ENCODE results near the gene LKAAEAR1. TPM values are rescaled to one million over a fixed set of nuclear protein-coding genes. Genes with fewer than 3 reads are reported as not detected.

LKAAEAR1 gene
- total and polyA plus RNA-seq, 2 experiments from 2014 or later, result 1.2 TPM; not detected in 1

GRCh38 chr20:64037498-64038213, 46.5 kb downstream of the LKAAEAR1 start:
- 28% methylated on average over 15 of the region's 36 CpGs for WGBS (ENCODE audit: low lambda C conversion rate, missing lambda C conversion rate)
- H3K4me2 ChIP-seq, result peak overlapping the region; percentile 99

GRCh38 chr20:64037199-64037497, 47.0 kb downstream of the LKAAEAR1 start:
- H3K79me2 ChIP-seq, result no peaks in the 10 kb centered on the region
- H3K27ac ChIP-seq, result no peak overlapping the region
- H4K20me1 ChIP-seq (ENCODE audit: insufficient read depth, poor library complexity, severe bottlenecking), result peaks cover 10% of the 10 kb centered on the region
- no peaks in the 10 kb centered on the region for H3K9me3 ChIP-seq (ENCODE audit: low read depth)
- H3K27me3 ChIP-seq, result peaks cover 41% of the 10 kb centered on the region
- WGBS (ENCODE audit: low lambda C conversion rate, missing lambda C conversion rate), result 81% methylated on average over 3 of the region's 3 CpGs
- no peak overlapping the region for H2AFZ ChIP-seq
- H3K36me3 ChIP-seq (replicated peaks; ENCODE audit: insufficient read depth, low read depth), result no peaks in the 10 kb centered on the region
- H3K9me2 ChIP-seq (replicated peaks; ENCODE audit: insufficient read depth), result no peaks in the 10 kb centered on the region
- DNase-seq (ENCODE audit: low spot score), result no peak
- no peak overlapping the region for H3K4me2 ChIP-seq
- H3K4me1 ChIP-seq (ENCODE audit: insufficient read depth), result peaks cover 27% of the 10 kb centered on the region
- no peak overlapping the region for H3K4me3 ChIP-seq
- TF ChIP-seq CTCF (IDR thresholded peaks at IDR 0.05; ENCODE audit: poor library complexity) (no peak), EZH2 (IDR thresholded peaks at IDR 0.05; ENCODE audit: borderline replicate concordance) (no peak), EZH2phosphoT487 (IDR thresholded peaks at IDR 0.05; ENCODE audit: low read depth, severe bottlenecking, unreplicated experiment) (no peak)

More at GRCh38 chr20:64037498-64038213, 46.5 kb downstream of the LKAAEAR1 start:
- no peak overlapping the region for H2AFZ ChIP-seq
- no peaks in the 10 kb centered on the region for H3K9me2 ChIP-seq (replicated peaks; ENCODE audit: insufficient read depth)
- H3K79me2 ChIP-seq, result no peaks in the 10 kb centered on the region
- DNase-seq (ENCODE audit: low spot score), result no peak
- H3K9me3 ChIP-seq (ENCODE audit: low read depth), result no peaks in the 10 kb centered on the region
- H3K4me3 ChIP-seq, result no peak overlapping the region
- no peak for TF ChIP-seq CTCF (IDR thresholded peaks at IDR 0.05; ENCODE audit: poor library complexity)
- no peak for TF ChIP-seq EZH2 (IDR thresholded peaks at IDR 0.05; ENCODE audit: borderline replicate concordance)
- no peak for TF ChIP-seq EZH2phosphoT487 (IDR thresholded peaks at IDR 0.05; ENCODE audit: low read depth, severe bottlenecking, unreplicated experiment)
- peaks cover 44% of the 10 kb centered on the region for H3K27me3 ChIP-seq
- H3K4me1 ChIP-seq (ENCODE audit: insufficient read depth), result peaks cover 31% of the 10 kb centered on the region
- H4K20me1 ChIP-seq (ENCODE audit: insufficient read depth, poor library complexity, severe bottlenecking), result peaks cover 6% of the 10 kb centered on the region
- no peaks in the 10 kb centered on the region for H3K36me3 ChIP-seq (replicated peaks; ENCODE audit: insufficient read depth, low read depth)
- H3K27ac ChIP-seq, result no peak overlapping the region

GRCh38 chr20:64036346-64037198, 47.6 kb downstream of the LKAAEAR1 start:
- TF ChIP-seq EZH2 (IDR thresholded peaks at IDR 0.05; ENCODE audit: borderline replicate concordance), result no peak
- TF ChIP-seq EZH2phosphoT487 (IDR thresholded peaks at IDR 0.05; ENCODE audit: low read depth, severe bottlenecking, unreplicated experiment), result no peak
- no peak for TF ChIP-seq CTCF (IDR thresholded peaks at IDR 0.05; ENCODE audit: poor library complexity)
- Histone ChIP-seq H3K79me2 (no peaks in the 10 kb centered on the region), H3K4me3 (no peak overlapping the region), H3K4me1 (ENCODE audit: insufficient read depth) (peaks cover 21% of the 10 kb centered on the region), H3K36me3 (replicated peaks; ENCODE audit: insufficient read depth, low read depth) (no peaks in the 10 kb centered on the region), H3K9me3 (ENCODE audit: low read depth) (no peaks in the 10 kb centered on the region), H3K27ac (no peak overlapping the region), H4K20me1 (ENCODE audit: insufficient read depth, poor library complexity, severe bottlenecking) (peaks cover 10% of the 10 kb centered on the region), H3K27me3 (peaks cover 35% of the 10 kb centered on the region), H2AFZ (no peak overlapping the region), H3K4me2 (no peak overlapping the region), H3K9me2 (replicated peaks; ENCODE audit: insufficient read depth) (no peaks in the 10 kb centered on the region)
- DNase-seq (ENCODE audit: low spot score), result no peak
- 71% methylated on average over 17 of the region's 17 CpGs for WGBS (ENCODE audit: low lambda C conversion rate, missing lambda C conversion rate)

All from hepatocyte (in vitro differentiated cells).